Embryonic facial prominence (tissue), 1 donor: ENCODE results near the gene FBXW12.
A peak's percentile ranks its signal among the peaks of the same experiment; 100 is the strongest.

Source experiments
- DNase-seq: peaks from one replicate; pipeline ENCODE4 v3.0.0-alpha.2; 2016; ENCODE audit errors: extremely low spot score

Gene FBXW12

GRCh38 chr3:48435223-48435595, 63.2 kb downstream of the FBXW12 start:
- no peak for DNase-seq

DNA sequence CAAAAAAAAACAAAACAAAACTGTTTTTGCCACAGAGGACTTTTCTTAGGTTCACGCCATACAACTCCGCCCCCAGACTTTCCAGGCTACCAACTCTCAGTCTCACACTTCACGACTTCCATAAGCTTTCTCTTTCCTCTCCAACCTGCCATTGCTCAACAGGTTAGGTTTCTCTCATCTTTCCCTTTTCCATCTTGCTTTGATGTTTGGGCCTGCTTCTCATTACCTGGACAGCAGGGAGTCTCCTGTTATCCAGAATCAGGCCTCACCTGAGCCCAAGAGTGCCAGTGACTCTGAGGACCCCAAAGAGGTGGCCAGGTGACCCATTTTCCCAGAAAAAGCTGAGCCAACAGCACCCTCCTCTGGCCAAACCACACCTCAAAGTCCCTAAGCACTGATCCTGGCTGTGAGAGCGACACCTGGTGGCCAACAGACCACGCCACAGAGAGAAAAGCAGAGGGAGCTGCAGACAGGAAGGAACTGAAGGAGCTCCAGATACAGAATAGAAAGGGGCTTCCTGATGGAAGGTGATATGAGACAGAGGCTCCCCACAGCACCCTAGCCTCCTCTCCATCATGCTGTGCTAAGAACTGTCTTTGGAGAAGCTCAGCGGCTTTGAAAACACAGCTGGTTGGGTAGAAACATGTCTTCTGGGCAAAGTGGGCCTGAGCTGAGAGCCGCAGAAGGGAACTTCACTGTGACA, 63.9 kb downstream of the FBXW12 start:
- no peak for DNase-seq

- no peak for DNase-seq
Observed at GRCh38 chr3:48436477-48436787, 64.4 kb downstream of the FBXW12 start.

DNA sequence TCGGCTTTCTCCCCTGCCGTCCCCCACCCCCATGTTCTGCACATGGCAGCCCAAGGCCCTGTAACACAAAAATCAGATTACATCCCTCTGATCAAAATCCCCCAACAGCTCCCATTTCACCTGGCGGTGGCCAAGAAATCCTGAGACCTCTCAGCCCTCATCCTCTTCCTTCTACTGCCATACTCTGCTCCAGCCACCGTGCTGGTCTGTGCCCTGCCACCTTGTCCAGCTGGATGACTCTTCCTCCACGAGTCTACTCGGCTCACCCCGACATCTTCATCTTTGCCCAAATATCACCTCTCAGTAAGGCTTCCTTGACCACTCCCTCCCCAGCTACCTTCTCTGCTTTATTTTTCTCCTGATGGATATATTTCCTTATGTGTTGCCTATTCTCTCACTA, 64.8 kb downstream of the FBXW12 start:
- DNase-seq, result no peak

GRCh38 chr3:48437812-48438211, 65.8 kb downstream of the FBXW12 start:
- DNase-seq, result no peak

- DNase-seq, result peak; percentile 95
Observed at GRCh38 chr3:48439820-48440589, 68.0 kb downstream of the FBXW12 start, which contains the start of the genes CCDC51 and TMA7. Gene CCDC51, minus strand, starts transcription at chr3:48440119. Its CDS starts 4,991 bp downstream, at chr3:48435128. Gene TMA7, plus strand, starts transcription at chr3:48440257. Its CDS starts 40 bp downstream, at chr3:48440297.

GRCh38 chr3:48440590-48440958, 68.6 kb downstream of the FBXW12 start:
- DNase-seq, result no peak

GRCh38 chr3:48441940-48442339, 69.9 kb downstream of the FBXW12 start:
- DNase-seq, result no peak
